Iris pigment epithelial cell (primary cell): ENCODE data around the gene NDN.
"Not testable (repeated sequence)": the region's sequence is repeated elsewhere in the genome, so short reads cannot be mapped to it uniquely, and the experiment has no call there.

Source experiments
- DNase-seq: peaks from one replicate; pipeline ENCODE4 v3.0.0-alpha.2; 2011; ENCODE audit warnings: low read depth

NDN gene, protein sequence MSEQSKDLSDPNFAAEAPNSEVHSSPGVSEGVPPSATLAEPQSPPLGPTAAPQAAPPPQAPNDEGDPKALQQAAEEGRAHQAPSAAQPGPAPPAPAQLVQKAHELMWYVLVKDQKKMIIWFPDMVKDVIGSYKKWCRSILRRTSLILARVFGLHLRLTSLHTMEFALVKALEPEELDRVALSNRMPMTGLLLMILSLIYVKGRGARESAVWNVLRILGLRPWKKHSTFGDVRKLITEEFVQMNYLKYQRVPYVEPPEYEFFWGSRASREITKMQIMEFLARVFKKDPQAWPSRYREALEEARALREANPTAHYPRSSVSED

GRCh38 chr15:23687143-23687470, at the start of gene NDN:
Gene NDN, minus strand, starts transcription at chr15:23687305. Its CDS starts 88 bp downstream, at chr15:23687217.
- peak; percentile 65 for DNase-seq

GRCh38 chr15:23736033-23736673, 49.0 kb upstream of the NDN start:
- DNase-seq: no peak

- no peak for DNase-seq
These were observed 47.8 kb upstream of the NDN start for GRCh38 chr15:23734862-23735261.

DNA sequence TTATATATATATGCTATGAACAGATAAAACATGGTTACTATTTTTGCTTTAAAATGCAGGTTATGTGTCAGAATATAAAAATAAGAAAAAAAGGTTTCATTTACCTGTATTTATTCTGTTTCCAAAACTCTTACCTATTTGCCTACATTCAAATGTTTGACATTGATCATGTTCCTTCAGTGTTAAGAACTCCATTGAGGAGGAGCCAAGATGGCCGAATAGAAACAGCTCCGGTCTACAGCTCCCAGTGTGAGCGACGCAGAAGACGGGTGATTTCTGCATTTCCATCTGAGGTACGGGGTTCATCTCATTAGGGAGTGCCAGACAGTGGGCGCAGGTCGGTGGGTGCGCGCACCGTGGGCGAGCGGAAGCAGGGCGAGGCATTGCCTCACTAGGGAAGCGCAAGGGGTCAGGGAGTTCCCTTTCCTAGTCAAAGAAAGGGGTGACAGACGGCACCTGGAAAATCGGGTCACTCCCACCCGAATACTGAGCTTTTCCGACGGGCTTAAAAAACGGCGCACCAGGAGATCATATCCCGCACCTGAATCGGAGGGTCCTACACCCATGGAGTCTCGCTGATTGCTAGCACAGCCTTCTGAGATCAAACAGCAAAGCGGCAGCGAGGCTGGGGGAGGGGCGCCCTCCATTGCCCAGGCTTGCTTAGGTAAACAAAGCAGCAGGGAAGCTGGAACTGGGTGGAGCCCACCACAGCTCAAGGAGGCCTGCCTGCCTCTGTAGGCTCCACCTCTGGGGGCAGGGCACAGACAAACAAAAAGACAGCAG, 27.0 kb upstream of the NDN start:
- not testable (repeated sequence) for DNase-seq

DNA sequence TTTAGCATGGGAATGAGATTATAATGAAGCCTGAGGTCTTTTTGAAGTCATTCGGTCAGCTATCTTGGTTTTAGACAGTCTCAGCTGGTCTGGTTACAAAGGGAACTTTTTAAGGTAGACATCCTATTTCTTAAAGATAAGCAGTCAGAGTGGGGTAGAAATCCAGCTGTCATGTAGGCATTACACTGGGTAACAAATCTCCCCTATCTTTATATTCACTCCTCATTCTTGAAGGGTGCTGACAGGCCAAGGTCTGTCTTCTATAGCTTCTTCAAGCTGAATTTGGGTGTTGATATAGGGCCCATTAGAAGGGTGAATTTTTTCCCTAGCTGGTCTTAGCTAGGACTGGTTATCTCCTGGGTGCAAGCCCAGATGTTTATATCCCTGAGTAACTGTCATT, 21.2 kb upstream of the NDN start:
- DNase-seq: no peak

- no peak for DNase-seq
These were observed 8.2 kb upstream of the NDN start for GRCh38 chr15:23695282-23695681.

- no peak for DNase-seq
These were observed 7.5 kb upstream of the NDN start for GRCh38 chr15:23694592-23694991.

GRCh38 chr15:23690450-23690852, 3.3 kb upstream of the NDN start:
- peak; percentile 84 for DNase-seq

DNA sequence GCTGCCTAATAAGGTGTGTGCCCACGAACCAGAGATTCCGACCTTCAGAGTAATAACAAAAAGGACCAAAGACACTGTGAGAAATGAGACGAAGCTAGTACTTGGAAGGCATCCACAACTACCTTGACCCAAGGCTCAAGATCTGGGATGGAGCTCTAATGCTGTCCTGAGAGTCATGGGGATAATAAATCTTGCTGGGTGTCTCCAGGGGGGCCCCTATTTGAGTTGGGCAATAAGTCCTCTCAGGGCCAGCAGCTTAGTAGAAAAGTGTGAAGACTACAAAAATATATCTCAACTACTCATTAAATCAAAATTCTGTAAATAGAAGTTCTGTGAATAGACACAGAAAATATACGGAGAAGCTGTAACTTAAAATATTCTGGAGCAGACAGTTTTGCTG, 2.9 kb upstream of the NDN start:
- DNase-seq: no peak

- peak; percentile 21 for DNase-seq
These were observed 501 bp downstream of the NDN start for GRCh38 chr15:23686466-23687142.

- DNase-seq: no peak
These were observed 15.6 kb downstream of the NDN start for GRCh38 chr15:23671481-23671880.

DNA sequence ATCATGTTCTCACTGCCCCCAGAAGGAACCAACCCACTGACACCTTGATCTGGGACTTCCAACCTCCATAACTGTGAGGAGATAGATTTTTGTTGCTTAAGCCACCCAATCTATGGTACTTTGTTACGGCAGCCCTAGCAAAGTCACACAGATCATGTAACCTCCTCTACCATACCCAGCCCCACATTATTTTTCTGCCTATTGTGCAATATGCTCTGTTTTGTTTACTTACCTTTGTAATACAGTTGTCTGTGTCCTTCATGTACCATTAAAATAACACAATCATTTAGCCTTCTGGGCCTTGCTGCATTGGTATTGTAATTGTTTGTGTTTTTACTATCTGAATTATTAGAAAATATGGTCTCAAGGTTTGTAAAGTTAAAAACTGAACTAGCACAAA, 16.1 kb downstream of the NDN start:
- no peak for DNase-seq

GRCh38 chr15:23663232-23663631, 23.9 kb downstream of the NDN start:
- DNase-seq: no peak

- DNase-seq: peak; percentile 12
These were observed 38.1 kb downstream of the NDN start for GRCh38 chr15:23648920-23649515.

DNA sequence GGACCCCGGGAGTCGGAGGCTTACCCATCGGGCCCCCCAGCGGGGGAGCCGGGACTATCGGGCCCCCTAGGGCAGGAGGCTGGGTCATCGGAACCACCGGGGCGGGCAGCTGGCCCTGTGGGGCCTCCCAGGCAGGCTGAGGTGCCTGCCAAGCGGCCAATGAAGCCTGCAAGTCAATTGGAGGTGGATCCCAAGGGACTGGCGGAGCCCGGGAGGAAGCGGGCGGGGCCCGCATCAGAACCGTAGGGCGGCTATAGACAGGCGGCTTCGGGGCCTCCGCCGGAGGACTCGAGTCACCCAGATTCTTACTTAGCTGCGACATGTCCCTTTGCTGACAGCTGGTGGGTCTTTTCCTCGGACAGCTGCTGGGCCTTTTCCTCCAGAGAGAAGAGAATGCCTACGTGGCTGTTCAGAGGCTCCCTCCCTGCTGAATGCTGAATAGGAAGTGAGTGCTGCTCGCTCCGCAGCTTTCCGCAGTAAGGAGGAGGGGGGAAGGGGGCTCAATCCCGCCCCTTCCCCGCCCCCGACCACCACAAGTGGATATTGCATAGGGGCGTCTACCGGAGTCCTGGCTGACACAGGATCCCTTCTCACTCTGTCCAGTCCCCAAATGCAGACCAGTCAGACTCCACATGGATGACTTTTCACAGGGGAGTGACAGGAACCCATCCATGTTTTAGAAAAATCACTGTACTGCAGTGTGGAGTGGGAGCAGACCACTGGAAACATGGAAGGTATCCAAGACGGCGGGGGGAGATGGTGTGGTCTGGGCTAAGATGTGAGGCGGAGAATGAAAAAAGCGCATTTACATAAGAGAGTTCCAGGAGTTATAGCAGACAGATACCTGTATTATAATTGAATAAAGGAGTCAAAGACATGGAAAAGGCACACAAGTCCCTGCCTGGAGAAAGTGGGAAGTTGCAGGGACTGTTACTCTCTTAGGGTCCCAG, 39.4 kb downstream of the NDN start, which contains the start of gene MAGEL2:
MAGEL2 (minus strand) TSS at position 447 of the 950 bp plus-strand sequence; CDS start at position 322, 125 bp downstream.
- DNase-seq: no peak

GRCh38 chr15:23647001-23647295, 40.2 kb downstream of the NDN start:
- DNase-seq: no peak

GRCh38 chr15:23646165-23647000, 40.7 kb downstream of the NDN start:
- no peak for DNase-seq

- no peak for DNase-seq
These were observed 41.5 kb downstream of the NDN start for GRCh38 chr15:23645371-23646164.

DNA sequence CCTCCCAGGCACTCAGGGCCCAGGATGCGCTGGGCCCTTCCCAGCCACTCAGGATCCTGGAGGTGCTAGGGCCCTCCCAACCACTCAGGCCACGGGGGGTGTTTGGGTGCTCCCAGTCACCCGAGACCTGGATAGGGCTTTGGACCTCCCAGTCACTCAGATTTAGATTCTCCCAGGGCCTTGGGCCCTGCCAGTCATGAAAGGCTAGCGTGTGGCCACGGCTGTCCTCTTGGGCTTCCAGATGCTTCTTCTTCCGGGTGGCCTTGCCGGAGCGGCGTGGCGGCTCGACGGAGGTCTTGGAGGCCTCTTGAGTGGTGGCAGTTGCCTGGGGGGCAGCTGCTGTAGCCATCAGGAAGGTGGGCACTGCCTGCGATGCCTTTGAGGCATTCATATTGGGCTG, 42.3 kb downstream of the NDN start:
- DNase-seq: no peak
